HepG2 (cell line): ENCODE measurements around the gene KDM8. TPM values are rescaled to one million over a fixed set of nuclear protein-coding genes. Genes with fewer than 3 reads are reported as not detected.

Experiments used
- ATAC-seq: fragments of 200-7000 bp; cut with Tn5 transposase; 3 replicates; pipeline ENCODE4 v1.9.1; 2020; ENCODE audit warnings: mild to moderate bottlenecking, moderate library complexity
- BruUV-seq: library from RNA; stranded (reverse); fragments of 400-500 nt; replicated peaks from 2 replicates; lab custom pipeline; 2021; lab: Mats Ljungman, UMichigan
- CTCF ChIA-PET: fragments of 300-600 bp; formaldehyde crosslinking; extraction: SDS; loops from one replicate; lab custom pipeline; 2021; ENCODE audit warnings: low total read pairs, inconsistent platforms, low intra/inter-chr PET ratio; lab: Yijun Ruan, JAX
- POLR2A ChIA-PET: fragments of 350-600 bp; sonication (Branson Sonifier 250); formaldehyde crosslinking; loops from one replicate; lab custom pipeline; 2020; ENCODE audit warnings: antibody characterized with exemption, inconsistent platforms; lab: Yijun Ruan, JAX
- DNase-seq: peaks from one replicate; pipeline ENCODE4 v3.0.0-alpha.2; 2015; ENCODE audit warnings: low spot score
- FAIRE-seq: peaks from 3 replicates; lab custom pipeline; 2011; peaks lifted over from hg19 to GRCh38; lab: Jason Lieb, UNC
- H2AFZ ChIP-seq: one replicate; pipeline ENCODE4 v1.6.1; 2011; ENCODE audit warnings: low read length, inconsistent platforms
- H3K27ac ChIP-seq: fragments of 300-600 bp; 3 replicates; pipeline ENCODE4 v1.8.0; 2011; ENCODE audit warnings: mixed run types, mild to moderate bottlenecking, mixed read lengths, low read length, inconsistent platforms; ENCODE audit not compliant: insufficient read depth; ENCODE audit errors: extremely low read length
- H3K27me3 ChIP-seq, 2 experiments: fragments of 200-600 bp in 1 of 2; 2 replicates in 1 of 2; 3 replicates in 1 of 2; pipeline versions ENCODE4 v1.6.0 to v1.8.0; 2011; ENCODE audit warnings: low read length in 2 of 2, mild to moderate bottlenecking in 2 of 2, moderate library complexity in 2 of 2, inconsistent platforms in 1 of 2; ENCODE audit not compliant: insufficient read depth in 2 of 2, control insufficient read depth in 1 of 2
- H3K36me3 ChIP-seq, 2 experiments: fragments of 200-600 bp in 1 of 2; replicated peaks in 1 of 2; 2 replicates in 1 of 2; 3 replicates in 1 of 2; pipeline versions ENCODE4 v1.5.1 to v1.8.0; 2011; ENCODE audit warnings: low read length in 2 of 2, inconsistent platforms in 1 of 2; ENCODE audit not compliant: insufficient read depth in 2 of 2, control insufficient read depth in 1 of 2
- H3K4me1 ChIP-seq: 2 replicates; pipeline ENCODE4 v1.5.1; 2012; ENCODE audit warnings: low read length, inconsistent platforms; ENCODE audit not compliant: insufficient read depth
- H3K4me2 ChIP-seq: 2 replicates; pipeline ENCODE4 v1.6.0; 2011; ENCODE audit warnings: low read depth, low read length, inconsistent platforms
- H3K4me3 ChIP-seq, 3 experiments: fragments of 200-600 bp in 1 of 3; sonication (generic), shearing (Covaris generic) in 1 of 3; replicated peaks in 1 of 3; 2 replicates each; pipeline ENCODE4 v1.5.1; 2011 to 2016; ENCODE audit warnings: low read length in 3 of 3, inconsistent platforms in 2 of 3, low read depth in 2 of 3, mild to moderate bottlenecking in 2 of 3, control low read depth in 1 of 3, mixed read lengths in 1 of 3; ENCODE audit not compliant: insufficient read depth in 1 of 3
- H3K79me2 ChIP-seq: one replicate; pipeline ENCODE4 v1.6.1; 2011; ENCODE audit warnings: low read length, inconsistent platforms; ENCODE audit not compliant: insufficient read depth
- H3K9ac ChIP-seq: 2 replicates; pipeline ENCODE4 v1.6.0; 2011; ENCODE audit warnings: mild to moderate bottlenecking, low read depth, low read length, inconsistent platforms; ENCODE audit not compliant: insufficient read depth
- H3K9me3 ChIP-seq: 2 replicates; pipeline ENCODE4 v1.5.1; 2012; ENCODE audit warnings: mild to moderate bottlenecking, low read length
- H4K20me1 ChIP-seq: 2 replicates; pipeline ENCODE4 v1.6.0; 2011; ENCODE audit warnings: inconsistent platforms, mild to moderate bottlenecking, low read length, moderate library complexity; ENCODE audit not compliant: insufficient read depth
- LCORL ChIP-seq, 2 experiments: fragments of 450-650 bp in 1 of 2; sonication (generic) in 1 of 2; formaldehyde crosslinking in 1 of 2; IDR thresholded peaks; 2 replicates each; pipeline versions ENCODE4 v1.5.0 to v1.6.1; 2017 to 2020; ENCODE audit warnings: antibody characterized with exemption in 1 of 2, missing genetic modification reagents in 1 of 2
- MAFF ChIP-seq: IDR thresholded peaks from 2 replicates; pipeline ENCODE4 v1.6.1; 2011; ENCODE audit warnings: low read depth, low read length, improper control_type of control experiment
- MAFK ChIP-seq, 2 experiments: IDR thresholded peaks in 1 of 2; conservative IDR thresholded peaks in 1 of 2; 2 replicates each; pipeline ENCODE4 v1.6.1; 2011; ENCODE audit warnings: improper control_type of control experiment in 2 of 2, low read length in 2 of 2
- NPAS2 ChIP-seq: sonication (generic); formaldehyde crosslinking; IDR thresholded peaks from 2 replicates; pipeline ENCODE4 v1.8.0; 2022; ENCODE audit warnings: mild to moderate bottlenecking, missing genetic modification reagents, borderline replicate concordance
- RCOR2 ChIP-seq: IDR thresholded peaks from 2 replicates; pipeline ENCODE4 v1.6.1; 2016; ENCODE audit warnings: missing biosample characterization, missing genetic modification reagents
- ZKSCAN8 ChIP-seq: IDR thresholded peaks from 2 replicates; pipeline ENCODE4 v1.6.1; 2016; ENCODE audit warnings: borderline replicate concordance, missing genetic modification reagents, missing compliant biosample characterization
- ZNF552 ChIP-seq: sonication (generic); formaldehyde crosslinking; IDR thresholded peaks from 2 replicates; pipeline ENCODE4 v1.9.0; 2022; ENCODE audit warnings: missing genetic modification reagents, mild to moderate bottlenecking, borderline replicate concordance
- ZNF562 ChIP-seq: sonication (generic); formaldehyde crosslinking; IDR thresholded peaks from 2 replicates; pipeline ENCODE4 v1.8.0; 2022; ENCODE audit warnings: missing genetic modification reagents, borderline replicate concordance
- ZNF737 ChIP-seq: sonication (generic); formaldehyde crosslinking; IDR thresholded peaks from 2 replicates; pipeline ENCODE4 v1.5.0; 2020; ENCODE audit warnings: missing genetic modification reagents, mild to moderate bottlenecking, borderline replicate concordance
- ZNF746 ChIP-seq: sonication (generic); formaldehyde crosslinking; IDR thresholded peaks from 2 replicates; pipeline ENCODE4 v1.8.0; 2022; ENCODE audit warnings: mild to moderate bottlenecking, missing genetic modification reagents
- WGBS: methylation state at CpG from one replicate; pipeline ENCODE4 v1.1.6; 2017; ENCODE audit warnings: low lambda C conversion rate; 5-methylcytosine and 5-hydroxymethylcytosine counted together
- in situ Hi-C: cut with HindIII; loops from 2 replicates; pipeline ENCODE4 v1.10.0; 2017; ENCODE audit warnings: low pct_unique_long_range_greater_than_20kb; ENCODE audit not compliant: extremely low pct_ligation_motif_present
- intact Hi-C: fragments of 100-400 bp; cut with micrococcal nuclease; formaldehyde crosslinking; loops from one replicate; pipeline ENCODE4 v1.10.0; 2022; ENCODE audit not compliant: unreplicated experiment
- polyA plus RNA-seq, 8 experiments: library from polyadenylated mRNA; depleted of rRNA in 3 of 8; stranded (reverse) in 7 of 8; unstranded in 1 of 8; fragments of >200 nt; fragmentation: Illumina TruSeq in 4 of 8; extraction: Trizol in 4 of 8; gene quantifications; 2 replicates each; pipeline versions ENCODE4 v1.2.1 to v1.2.3, GENCODE V29; 2011 to 2016; ENCODE audit warnings: low read depth in 4 of 8, missing spikeins in 1 of 8, mixed read lengths in 1 of 8; ENCODE audit not compliant: insufficient read depth in 1 of 8
- total RNA-seq, 5 experiments: library from RNA; depleted of rRNA; stranded (reverse); fragments of >200 nt; fragmentation: Illumina TruSeq; extraction: Trizol; gene quantifications; 2 replicates each; pipeline ENCODE4 v1.2.3, GENCODE V29; 2016; ENCODE audit warnings: low read depth in 1 of 5
- TF ChIP-seq, protein P1 (sequence below): sonication (generic); formaldehyde crosslinking; IDR thresholded peaks from 2 replicates; pipeline ENCODE4 v1.5.0; 2020; ENCODE audit warnings: missing genetic modification reagents

KDM8 gene
- total and polyA plus RNA-seq, 2 of the 13 experiments (the other 11 are each of a cell fraction or from before 2014, with no cell fraction given), result 3.3 to 8.6 TPM

DNA sequence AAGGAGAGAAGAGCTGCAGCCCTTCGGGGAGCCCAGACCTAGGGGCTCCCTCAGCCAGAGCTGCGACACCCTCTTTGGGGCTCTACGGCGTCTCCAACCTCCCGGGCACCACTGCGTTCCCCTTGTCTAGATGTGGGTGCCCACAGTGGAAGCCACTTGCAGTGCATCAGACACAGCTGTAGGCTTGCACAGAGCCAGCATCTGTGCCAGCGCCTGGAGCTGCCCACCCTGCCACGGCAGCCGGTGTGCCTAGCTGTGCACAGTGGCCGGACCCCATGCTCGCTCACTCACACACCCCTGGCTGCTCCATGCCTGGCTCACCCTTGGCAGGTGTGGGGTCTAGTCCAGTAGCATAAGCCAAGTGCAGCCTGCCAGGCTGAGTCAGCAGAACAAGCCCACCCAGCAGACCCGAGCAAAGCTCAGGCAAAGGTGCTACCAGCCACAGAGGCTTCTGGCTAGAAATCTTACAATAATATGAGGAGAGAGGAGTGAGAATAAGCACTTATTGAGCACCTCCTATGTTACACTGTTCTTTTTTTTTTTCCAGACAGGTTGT is 12.9 kb upstream of the KDM8 start:
- Histone ChIP-seq H3K4me3 (no peak overlapping the region), H3K4me2 (no peak overlapping the region), H3K9me3 (no peaks in the 10 kb centered on the region), H3K27me3 (peaks cover 0 to 8% of the 10 kb centered on the region in 2 experiments; a peak in 2 of 5 replicates), H3K79me2 (no peaks in the 10 kb centered on the region), H4K20me1 (no peaks in the 10 kb centered on the region), H3K27ac (no peak overlapping the region), H2AFZ (no peak overlapping the region), H3K9ac (no peak overlapping the region), H3K4me1 (peaks cover 14% of the 10 kb centered on the region), H3K36me3 (no peaks in the 10 kb centered on the region)
- ChIA-PET POLR2A (interaction anchor here (5.9 kb wide), 1 partner anchor 14 kb away, joined by 34 read pairs; the partner anchor contains the start of gene KDM8), CTCF (no interaction called here)
- intact Hi-C loops (no loop called here), in situ Hi-C loops (no loop called here)
- DNase-seq (no peak), FAIRE-seq (no peak), ATAC-seq (no peak)
- WGBS, result 79% methylated on average over 11 of the region's 12 CpGs
- no peak for TF ChIP-seq NPAS2 (CRISPR knock-in tag)
- peak; percentile 56 to 62 for TF ChIP-seq MAFK (conservative IDR thresholded peaks at IDR 0.05 in 1 of 2, IDR thresholded peaks at IDR 0.05 in 1 of 2; ENCODE audit: low read length in 2 of 2)
- no peak for TF ChIP-seq ZNF746 (CRISPR knock-in tag)
- TF ChIP-seq RCOR2 (CRISPR knock-in tag), result no peak
- peak; percentile 37; the same call in 1 of the 2 replicates for TF ChIP-seq MAFF
- no peak for TF ChIP-seq ZNF562 (CRISPR knock-in tag)
- TF ChIP-seq ZNF737 (CRISPR knock-in tag), result no peak
- TF ChIP-seq, protein P1, sequence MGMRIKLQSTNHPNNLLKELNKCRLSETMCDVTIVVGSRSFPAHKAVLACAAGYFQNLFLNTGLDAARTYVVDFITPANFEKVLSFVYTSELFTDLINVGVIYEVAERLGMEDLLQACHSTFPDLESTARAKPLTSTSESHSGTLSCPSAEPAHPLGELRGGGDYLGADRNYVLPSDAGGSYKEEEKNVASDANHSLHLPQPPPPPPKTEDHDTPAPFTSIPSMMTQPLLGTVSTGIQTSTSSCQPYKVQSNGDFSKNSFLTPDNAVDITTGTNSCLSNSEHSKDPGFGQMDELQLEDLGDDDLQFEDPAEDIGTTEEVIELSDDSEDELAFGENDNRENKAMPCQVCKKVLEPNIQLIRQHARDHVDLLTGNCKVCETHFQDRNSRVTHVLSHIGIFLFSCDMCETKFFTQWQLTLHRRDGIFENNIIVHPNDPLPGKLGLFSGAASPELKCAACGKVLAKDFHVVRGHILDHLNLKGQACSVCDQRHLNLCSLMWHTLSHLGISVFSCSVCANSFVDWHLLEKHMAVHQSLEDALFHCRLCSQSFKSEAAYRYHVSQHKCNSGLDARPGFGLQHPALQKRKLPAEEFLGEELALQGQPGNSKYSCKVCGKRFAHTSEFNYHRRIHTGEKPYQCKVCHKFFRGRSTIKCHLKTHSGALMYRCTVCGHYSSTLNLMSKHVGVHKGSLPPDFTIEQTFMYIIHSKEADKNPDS (CRISPR knock-in tag), result no peak
- no peak for TF ChIP-seq ZKSCAN8 (CRISPR knock-in tag)
- TF ChIP-seq ZNF552, result no peak
- TF ChIP-seq LCORL (IDR thresholded peaks at IDR 0.05), result no peak
- TF ChIP-seq LCORL (CRISPR knock-in tag; IDR thresholded peaks at IDR 0.05), result no peak
- no TSS peak for BruUV-seq
